DOHH2 (cell line): ENCODE data around the gene EFNA5.

Experiments
- H3F3A ChIP-seq: fragments of 200-600 bp; sonication (generic), shearing (Covaris generic); 2 replicates; pipeline ENCODE4 v1.6.0; 2016; ENCODE audit warnings: antibody characterized with exemption, mild to moderate bottlenecking; ENCODE audit not compliant: control insufficient read depth, insufficient read depth
- H3K27ac ChIP-seq: fragments of 200-600 bp; sonication (generic); 2 replicates; pipeline ENCODE4 v1.5.1; 2014; ENCODE audit warnings: low read depth, mild to moderate bottlenecking, low read length, moderate library complexity
- H3K27me3 ChIP-seq: fragments of 200-600 bp; sonication (generic); 2 replicates; pipeline ENCODE4 v1.6.1; 2014; ENCODE audit warnings: mild to moderate bottlenecking, low read length, mixed read lengths; ENCODE audit not compliant: control insufficient read depth
- H3K36me3 ChIP-seq: fragments of 200-600 bp; sonication (generic); 2 replicates; pipeline ENCODE4 v1.6.1; 2014; ENCODE audit warnings: mild to moderate bottlenecking, low read length, moderate library complexity, mixed read lengths; ENCODE audit not compliant: control insufficient read depth
- H3K4me1 ChIP-seq: fragments of 200-600 bp; sonication (generic); 2 replicates; pipeline ENCODE4 v1.6.1; 2014; ENCODE audit warnings: mild to moderate bottlenecking, low read length, mixed read lengths; ENCODE audit not compliant: control insufficient read depth
- H3K4me2 ChIP-seq: fragments of 200-600 bp; sonication (generic); 2 replicates; pipeline ENCODE4 v1.6.0; 2014; ENCODE audit warnings: mild to moderate bottlenecking, low read length, moderate library complexity
- H3K4me3 ChIP-seq: fragments of 200-600 bp; sonication (generic); 2 replicates; pipeline ENCODE4 v1.5.1; 2014; ENCODE audit warnings: mild to moderate bottlenecking, low read length, mixed read lengths
- H3K79me2 ChIP-seq: fragments of 200-600 bp; sonication (generic); 2 replicates; pipeline ENCODE4 v1.6.1; 2014; ENCODE audit warnings: mild to moderate bottlenecking, low read length, mixed read lengths; ENCODE audit not compliant: control insufficient read depth
- H3K9me2 ChIP-seq: fragments of 200-600 bp; sonication (generic); replicated peaks from 2 replicates; pipeline ENCODE4 v1.6.1; 2014; ENCODE audit warnings: mild to moderate bottlenecking, low read length, mixed read lengths; ENCODE audit not compliant: control insufficient read depth
- H3K9me3 ChIP-seq: fragments of 200-600 bp; sonication (generic); 2 replicates; pipeline ENCODE4 v1.6.1; 2014; ENCODE audit warnings: antibody characterized with exemption, low read length, mixed read lengths; ENCODE audit not compliant: control insufficient read depth, insufficient read depth
- H4K20me1 ChIP-seq: fragments of 200-600 bp; sonication (generic); 2 replicates; pipeline ENCODE4 v1.6.0; 2014; ENCODE audit warnings: low read depth, mild to moderate bottlenecking, antibody characterized with exemption, low read length, moderate library complexity; ENCODE audit not compliant: control insufficient read depth, insufficient read depth
- EZH2phosphoT487 ChIP-seq: fragments of 200-600 bp; sonication (generic); IDR thresholded peaks from 2 replicates; pipeline ENCODE4 v1.6.1; 2017; ENCODE audit warnings: borderline replicate concordance, mild to moderate bottlenecking, antibody characterized with exemption, low read length, moderate library complexity, mixed read lengths
- TF ChIP-seq, protein P1 (sequence below): fragments of 200-600 bp; sonication (generic); IDR thresholded peaks from one replicate; pipeline ENCODE4 v1.5.1; 2014; ENCODE audit warnings: antibody characterized with exemption, mild to moderate bottlenecking, low read depth, low read length; ENCODE audit not compliant: poor library complexity, severe bottlenecking

Gene EFNA5

DNA sequence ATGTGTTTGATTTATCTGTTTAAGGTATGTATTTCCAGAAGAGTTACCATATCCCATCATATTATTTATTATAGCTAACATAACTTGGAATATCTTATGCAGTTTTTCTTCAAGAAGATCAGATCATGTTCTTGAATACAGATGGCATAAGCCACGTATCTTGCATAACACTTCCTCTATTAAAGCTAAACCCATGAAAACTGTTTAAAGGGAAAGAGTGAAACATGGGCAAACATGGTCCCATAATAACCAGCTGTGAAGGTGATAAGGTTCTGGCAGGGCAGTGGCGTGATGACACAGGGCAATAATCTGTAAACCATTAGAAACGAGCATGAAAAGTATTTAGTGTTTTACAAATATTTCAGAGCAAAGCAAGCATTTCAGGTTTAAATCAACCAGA lies 34.2 kb downstream of the EFNA5 start:
- no peak overlapping the region for H3K4me3 ChIP-seq
- H3K9me2 ChIP-seq: no peaks in the 10 kb centered on the region
- no peaks in the 10 kb centered on the region for H3F3A ChIP-seq
- H3K4me2 ChIP-seq: no peak overlapping the region
- no peaks in the 10 kb centered on the region for H4K20me1 ChIP-seq
- no peaks in the 10 kb centered on the region for H3K27me3 ChIP-seq
- H3K27ac ChIP-seq: no peak overlapping the region
- H3K36me3 ChIP-seq: no peaks in the 10 kb centered on the region
- H3K9me3 ChIP-seq: no peaks in the 10 kb centered on the region
- no peak for TF ChIP-seq EZH2phosphoT487
- TF ChIP-seq, protein P1, sequence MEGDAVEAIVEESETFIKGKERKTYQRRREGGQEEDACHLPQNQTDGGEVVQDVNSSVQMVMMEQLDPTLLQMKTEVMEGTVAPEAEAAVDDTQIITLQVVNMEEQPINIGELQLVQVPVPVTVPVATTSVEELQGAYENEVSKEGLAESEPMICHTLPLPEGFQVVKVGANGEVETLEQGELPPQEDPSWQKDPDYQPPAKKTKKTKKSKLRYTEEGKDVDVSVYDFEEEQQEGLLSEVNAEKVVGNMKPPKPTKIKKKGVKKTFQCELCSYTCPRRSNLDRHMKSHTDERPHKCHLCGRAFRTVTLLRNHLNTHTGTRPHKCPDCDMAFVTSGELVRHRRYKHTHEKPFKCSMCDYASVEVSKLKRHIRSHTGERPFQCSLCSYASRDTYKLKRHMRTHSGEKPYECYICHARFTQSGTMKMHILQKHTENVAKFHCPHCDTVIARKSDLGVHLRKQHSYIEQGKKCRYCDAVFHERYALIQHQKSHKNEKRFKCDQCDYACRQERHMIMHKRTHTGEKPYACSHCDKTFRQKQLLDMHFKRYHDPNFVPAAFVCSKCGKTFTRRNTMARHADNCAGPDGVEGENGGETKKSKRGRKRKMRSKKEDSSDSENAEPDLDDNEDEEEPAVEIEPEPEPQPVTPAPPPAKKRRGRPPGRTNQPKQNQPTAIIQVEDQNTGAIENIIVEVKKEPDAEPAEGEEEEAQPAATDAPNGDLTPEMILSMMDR: no peak
- H3K4me1 ChIP-seq: no peaks in the 10 kb centered on the region
- no peaks in the 10 kb centered on the region for H3K79me2 ChIP-seq

DNA sequence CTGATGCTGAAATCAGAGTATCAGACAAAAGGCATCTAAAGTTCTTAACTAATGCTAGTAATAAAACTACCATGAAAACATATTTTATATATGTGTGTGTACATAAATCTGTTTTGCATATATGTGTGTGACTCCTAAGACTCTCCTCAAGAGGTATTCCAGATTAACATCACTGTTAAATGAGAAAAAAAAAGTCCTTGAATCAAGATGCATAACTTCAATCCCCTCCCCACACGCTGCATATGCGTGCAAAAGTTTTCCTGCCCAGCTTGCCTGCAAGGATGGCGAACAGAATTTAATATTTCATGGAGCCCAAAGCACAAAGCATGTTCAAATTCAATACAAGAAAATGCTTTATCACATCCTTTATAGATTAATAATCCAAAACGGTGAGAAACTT lies 34.7 kb downstream of the EFNA5 start:
- Histone ChIP-seq H3K9me2 (no peaks in the 10 kb centered on the region), H3K4me2 (no peak overlapping the region), H3K9me3 (no peaks in the 10 kb centered on the region), H3K27me3 (no peaks in the 10 kb centered on the region), H3K79me2 (no peaks in the 10 kb centered on the region), H3K27ac (no peak overlapping the region), H4K20me1 (no peaks in the 10 kb centered on the region), H3F3A (no peaks in the 10 kb centered on the region), H3K4me1 (no peaks in the 10 kb centered on the region), H3K4me3 (no peak overlapping the region), H3K36me3 (no peaks in the 10 kb centered on the region)
- TF ChIP-seq EZH2phosphoT487: no peak
- TF ChIP-seq, protein P1: no peak

DNA sequence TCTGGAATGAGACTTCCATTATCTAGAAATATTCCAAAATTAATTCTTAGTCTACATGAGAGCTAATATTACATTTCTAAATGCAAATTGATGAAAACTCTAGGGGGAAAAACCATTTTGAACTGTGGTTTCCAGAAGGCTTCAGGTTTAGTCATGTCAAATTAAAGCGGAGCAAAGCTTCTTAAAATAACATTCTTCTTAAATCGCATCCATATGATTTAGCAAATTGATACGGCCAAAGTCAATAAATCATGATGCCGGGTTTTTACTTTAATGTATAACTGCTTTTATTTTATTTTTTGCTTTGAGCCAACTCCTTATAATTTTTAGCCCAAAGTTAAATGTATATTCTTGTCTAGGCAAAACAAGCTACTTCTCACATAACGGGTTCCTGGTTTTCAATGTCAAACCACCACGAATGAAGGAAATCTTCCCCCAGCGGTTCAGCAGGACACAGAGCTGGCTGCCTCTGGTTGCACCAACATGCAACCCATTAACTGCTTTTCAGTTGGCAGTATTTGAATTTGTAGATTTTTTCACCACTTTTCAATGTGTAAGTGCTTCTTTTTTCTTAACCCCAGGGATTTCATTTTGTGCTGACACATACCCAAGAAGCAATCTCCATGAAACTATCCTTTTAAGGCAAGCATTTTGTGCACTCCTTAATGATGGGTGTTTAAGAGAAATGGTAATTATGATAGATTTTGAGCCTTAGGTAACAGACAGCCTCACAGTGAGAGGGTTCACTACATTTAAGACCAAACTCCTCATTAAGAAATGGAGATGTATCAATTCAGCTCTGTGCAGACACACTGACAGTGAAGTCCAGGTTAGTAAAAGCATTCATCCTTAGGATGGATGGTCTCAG lies 35.5 kb downstream of the EFNA5 start:
- no peak for TF ChIP-seq EZH2phosphoT487
- TF ChIP-seq, protein P1: no peak
- Histone ChIP-seq H4K20me1 (no peaks in the 10 kb centered on the region), H3K4me1 (no peaks in the 10 kb centered on the region), H3F3A (no peaks in the 10 kb centered on the region), H3K4me2 (no peak overlapping the region), H3K36me3 (no peaks in the 10 kb centered on the region), H3K79me2 (no peaks in the 10 kb centered on the region), H3K27me3 (no peaks in the 10 kb centered on the region), H3K27ac (no peak overlapping the region), H3K9me3 (no peaks in the 10 kb centered on the region), H3K9me2 (no peaks in the 10 kb centered on the region), H3K4me3 (no peak overlapping the region)
